NT2/D1 (cell line): ENCODE results near the gene S1PR3.

Experiments
- DNase-seq: peaks from one replicate; pipeline ENCODE4 v3.0.0-alpha.2; 2011; ENCODE audit warnings: low read depth, low spot score
- H3K27me3 ChIP-seq: 2 replicates; pipeline ENCODE4 v1.6.0; 2011; ENCODE audit warnings: mild to moderate bottlenecking; ENCODE audit not compliant: insufficient read length, insufficient read depth
- H3K36me3 ChIP-seq: 2 replicates; pipeline ENCODE4 v1.6.1; 2011; ENCODE audit warnings: mild to moderate bottlenecking, low read length, mixed read lengths; ENCODE audit not compliant: insufficient read depth, insufficient read length
- H3K4me1 ChIP-seq: 2 replicates; pipeline ENCODE4 v1.5.1; 2011; ENCODE audit not compliant: insufficient read depth, insufficient read length
- H3K4me3 ChIP-seq: 2 replicates; pipeline ENCODE4 v1.5.1; 2011; ENCODE audit warnings: low read depth; ENCODE audit not compliant: insufficient read length
- H3K9ac ChIP-seq: 2 replicates; pipeline ENCODE4 v1.6.0; 2011; ENCODE audit warnings: low read depth; ENCODE audit not compliant: insufficient read length
- H3K9me3 ChIP-seq: 2 replicates; pipeline ENCODE4 v1.5.1; 2011; ENCODE audit warnings: mild to moderate bottlenecking, low read length; ENCODE audit not compliant: insufficient read depth
- SUZ12 ChIP-seq: IDR thresholded peaks from 2 replicates; pipeline ENCODE4 v1.6.1; 2011; ENCODE audit not compliant: insufficient read length, insufficient read depth; ENCODE audit errors: extremely low read depth
- YY1 ChIP-seq: IDR thresholded peaks from 2 replicates; pipeline ENCODE4 v1.6.1; 2011; ENCODE audit not compliant: insufficient read length, insufficient read depth
- ZNF274 ChIP-seq: IDR thresholded peaks from 2 replicates; pipeline ENCODE4 v1.6.1; 2011; ENCODE audit warnings: mild to moderate bottlenecking, low read depth, low read length

Gene S1PR3

GRCh38 chr9:88971131-88971960 lies 19.9 kb upstream of the S1PR3 start:
- peaks cover 6% of the 10 kb centered on the region for H3K4me1 ChIP-seq
- H3K9ac ChIP-seq, result no peak overlapping the region
- no peak overlapping the region for H3K4me3 ChIP-seq
- DNase-seq, result no peak
- H3K27me3 ChIP-seq, result no peaks in the 10 kb centered on the region
- H3K36me3 ChIP-seq, result no peaks in the 10 kb centered on the region
- no peak for TF ChIP-seq SUZ12
- TF ChIP-seq ZNF274, result no peak
- TF ChIP-seq YY1, result no peak
- H3K9me3 ChIP-seq, result no peaks in the 10 kb centered on the region

- Histone ChIP-seq H3K36me3 (no peaks in the 10 kb centered on the region), H3K4me3 (no peak overlapping the region), H3K9me3 (no peaks in the 10 kb centered on the region), H3K4me1 (peaks cover 6% of the 10 kb centered on the region), H3K9ac (no peak overlapping the region), H3K27me3 (no peaks in the 10 kb centered on the region)
- no peak for DNase-seq
- TF ChIP-seq YY1, result no peak
- TF ChIP-seq SUZ12, result no peak
Observed at GRCh38 chr9:88972401-88972800, 18.9 kb upstream of the S1PR3 start.

GRCh38 chr9:88973281-88974045 lies 17.8 kb upstream of the S1PR3 start:
- Histone ChIP-seq H3K27me3 (no peaks in the 10 kb centered on the region), H3K4me3 (no peak overlapping the region), H3K9ac (no peak overlapping the region), H3K9me3 (no peaks in the 10 kb centered on the region), H3K4me1 (peaks cover 6% of the 10 kb centered on the region), H3K36me3 (no peaks in the 10 kb centered on the region)
- TF ChIP-seq SUZ12, result no peak
- TF ChIP-seq ZNF274, result no peak
- no peak for TF ChIP-seq YY1
- DNase-seq, result no peak

GRCh38 chr9:88974641-88975040 lies 16.6 kb upstream of the S1PR3 start:
- Histone ChIP-seq H3K9me3 (peaks cover 9% of the 10 kb centered on the region; the same call in 1 of the 2 replicates), H3K9ac (no peak overlapping the region), H3K36me3 (no peaks in the 10 kb centered on the region), H3K4me3 (no peak overlapping the region), H3K27me3 (no peaks in the 10 kb centered on the region), H3K4me1 (peaks cover 6% of the 10 kb centered on the region)
- no peak for DNase-seq
- no peak for TF ChIP-seq ZNF274
- no peak for TF ChIP-seq SUZ12
- TF ChIP-seq YY1, result no peak

GRCh38 chr9:88975966-88976889 lies 15.0 kb upstream of the S1PR3 start:
- no peak overlapping the region for H3K4me3 ChIP-seq
- no peak for DNase-seq
- H3K9me3 ChIP-seq, result peaks cover 22% of the 10 kb centered on the region; the same call in 1 of the 2 replicates
- H3K9ac ChIP-seq, result no peak overlapping the region
- TF ChIP-seq SUZ12, result no peak
- TF ChIP-seq ZNF274, result no peak
- no peak for TF ChIP-seq YY1
- peaks cover 6% of the 10 kb centered on the region for H3K4me1 ChIP-seq
- no peaks in the 10 kb centered on the region for H3K36me3 ChIP-seq
- no peaks in the 10 kb centered on the region for H3K27me3 ChIP-seq

- Histone ChIP-seq H3K27me3 (no peaks in the 10 kb centered on the region), H3K36me3 (no peaks in the 10 kb centered on the region), H3K9ac (no peak overlapping the region), H3K9me3 (peaks cover 28% of the 10 kb centered on the region; the same call in 1 of the 2 replicates), H3K4me1 (peaks cover 6% of the 10 kb centered on the region), H3K4me3 (no peak overlapping the region)
- DNase-seq, result no peak
- TF ChIP-seq SUZ12 (no peak), YY1 (no peak), ZNF274 (no peak)
Observed at GRCh38 chr9:88976890-88977257, 14.4 kb upstream of the S1PR3 start.

- H3K36me3 ChIP-seq, result no peaks in the 10 kb centered on the region
- peaks cover 6% of the 10 kb centered on the region for H3K4me1 ChIP-seq
- no peak overlapping the region for H3K4me3 ChIP-seq
- H3K9ac ChIP-seq, result no peak overlapping the region
- DNase-seq, result peak; percentile 20
- no peak for TF ChIP-seq YY1
- no peak for TF ChIP-seq ZNF274
- no peak for TF ChIP-seq SUZ12
- peaks cover 35% of the 10 kb centered on the region; the same call in 1 of the 2 replicates for H3K9me3 ChIP-seq
- no peaks in the 10 kb centered on the region for H3K27me3 ChIP-seq
Observed at GRCh38 chr9:88978034-88978433, 13.2 kb upstream of the S1PR3 start.
